Glutamatergic neuron (in vitro differentiated cells): ENCODE data around the gene LGR4. TPM values are rescaled to one million over a fixed set of nuclear protein-coding genes. Genes with fewer than 3 reads are reported as not detected.

Source experiments
- DNase-seq: peaks from one replicate; pipeline ENCODE4 v3.0.0; 2022
- H3K27ac Mint-ChIP-seq: one replicate; pipeline ENCODE4 v1.8.0; 2020; ENCODE audit warnings: mild to moderate bottlenecking, mixed read lengths, inconsistent platforms; ENCODE audit not compliant: unreplicated experiment
- H3K27me3 Mint-ChIP-seq: one replicate; pipeline ENCODE4 v1.8.0; 2020; ENCODE audit warnings: mild to moderate bottlenecking, moderate library complexity, mixed read lengths, inconsistent platforms; ENCODE audit not compliant: unreplicated experiment
- H3K36me3 Mint-ChIP-seq: one replicate; pipeline ENCODE4 v1.8.0; 2020; ENCODE audit warnings: mild to moderate bottlenecking, mixed read lengths, inconsistent platforms; ENCODE audit not compliant: unreplicated experiment
- H3K4me1 Mint-ChIP-seq: one replicate; pipeline ENCODE4 v1.8.0; 2020; ENCODE audit warnings: mild to moderate bottlenecking, low read depth, mixed read lengths, inconsistent platforms; ENCODE audit not compliant: unreplicated experiment
- H3K4me3 Mint-ChIP-seq: one replicate; pipeline ENCODE4 v1.8.0; 2020; ENCODE audit warnings: mild to moderate bottlenecking, mixed read lengths, inconsistent platforms; ENCODE audit not compliant: unreplicated experiment
- H3K9me3 Mint-ChIP-seq: one replicate; pipeline ENCODE4 v1.8.0; 2020; ENCODE audit warnings: mild to moderate bottlenecking, moderate library complexity, mixed read lengths, inconsistent platforms; ENCODE audit not compliant: unreplicated experiment
- CTCF ChIP-seq: fragments of 200-600 bp; sonication (generic); IDR thresholded peaks from one replicate; pipeline ENCODE4 v1.5.0; 2021; ENCODE audit not compliant: partially characterized antibody, unreplicated experiment
- total RNA-seq: library from RNA; stranded (reverse); fragmentation: NEBNext Ultra II Directional; extraction: Animal tissue kit (Norgen Biotek cat#: 25700); gene quantifications from one replicate; pipeline ENCODE4 v1.2.1, GENCODE V29; 2021; ENCODE audit not compliant: unreplicated experiment

Gene LGR4
- total RNA-seq, 1 donor from 2014 or later = 87.1 TPM

GRCh38 chr11:27353593-27354358 is 118.8 kb downstream of the LGR4 start:
- Mint-ChIP-seq H3K4me1 (peaks cover 4% of the 10 kb centered on the region), H3K27ac (no peak overlapping the region), H3K36me3 (no peaks in the 10 kb centered on the region), H3K27me3 (no peaks in the 10 kb centered on the region), H3K9me3 (peaks cover 2% of the 10 kb centered on the region), H3K4me3 (no peak overlapping the region)
- TF ChIP-seq CTCF = no peak
- DNase-seq = no peak

GRCh38 chr11:27352781-27353180 is 119.8 kb downstream of the LGR4 start:
- H3K27ac Mint-ChIP-seq = no peak overlapping the region

GRCh38 chr11:27350511-27350910 is 122.1 kb downstream of the LGR4 start:
- no peak for DNase-seq
- Mint-ChIP-seq H3K4me3 (no peak overlapping the region), H3K27me3 (no peaks in the 10 kb centered on the region), H3K36me3 (no peaks in the 10 kb centered on the region), H3K4me1 (peaks cover 7% of the 10 kb centered on the region), H3K27ac (no peak overlapping the region), H3K9me3 (no peaks in the 10 kb centered on the region)
- no peak for TF ChIP-seq CTCF

More at GRCh38 chr11:27352781-27353180, 119.8 kb downstream of the LGR4 start:
- Mint-ChIP-seq H3K4me3 (no peak overlapping the region), H3K9me3 (no peaks in the 10 kb centered on the region), H3K27me3 (no peaks in the 10 kb centered on the region), H3K4me1 (peaks cover 7% of the 10 kb centered on the region), H3K36me3 (no peaks in the 10 kb centered on the region)
- no peak for TF ChIP-seq CTCF
- DNase-seq = no peak

- DNase-seq = no peak
- Mint-ChIP-seq H3K27me3 (no peaks in the 10 kb centered on the region), H3K4me3 (no peak overlapping the region), H3K9me3 (no peaks in the 10 kb centered on the region), H3K36me3 (no peaks in the 10 kb centered on the region), H3K4me1 (peaks cover 7% of the 10 kb centered on the region), H3K27ac (no peak overlapping the region)
- TF ChIP-seq CTCF = no peak
These were observed 122.7 kb downstream of the LGR4 start for GRCh38 chr11:27349919-27350318.

- DNase-seq = no peak
- Mint-ChIP-seq H3K4me3 (no peak overlapping the region), H3K27me3 (no peaks in the 10 kb centered on the region), H3K9me3 (peaks cover 2% of the 10 kb centered on the region), H3K36me3 (no peaks in the 10 kb centered on the region), H3K4me1 (peaks cover 7% of the 10 kb centered on the region), H3K27ac (no peak overlapping the region)
- TF ChIP-seq CTCF = no peak
These were observed 124.2 kb downstream of the LGR4 start for GRCh38 chr11:27348340-27348873.
